Limb (tissue), 2 donors: ENCODE data around the gene GNPTG.

Source experiments
- DNase-seq, 2 donors: peaks; one replicate each; pipeline ENCODE4 v3.0.0-alpha.2; 2016; ENCODE audit errors: extremely low spot score in 2 of 2

The GNPTG gene

DNA sequence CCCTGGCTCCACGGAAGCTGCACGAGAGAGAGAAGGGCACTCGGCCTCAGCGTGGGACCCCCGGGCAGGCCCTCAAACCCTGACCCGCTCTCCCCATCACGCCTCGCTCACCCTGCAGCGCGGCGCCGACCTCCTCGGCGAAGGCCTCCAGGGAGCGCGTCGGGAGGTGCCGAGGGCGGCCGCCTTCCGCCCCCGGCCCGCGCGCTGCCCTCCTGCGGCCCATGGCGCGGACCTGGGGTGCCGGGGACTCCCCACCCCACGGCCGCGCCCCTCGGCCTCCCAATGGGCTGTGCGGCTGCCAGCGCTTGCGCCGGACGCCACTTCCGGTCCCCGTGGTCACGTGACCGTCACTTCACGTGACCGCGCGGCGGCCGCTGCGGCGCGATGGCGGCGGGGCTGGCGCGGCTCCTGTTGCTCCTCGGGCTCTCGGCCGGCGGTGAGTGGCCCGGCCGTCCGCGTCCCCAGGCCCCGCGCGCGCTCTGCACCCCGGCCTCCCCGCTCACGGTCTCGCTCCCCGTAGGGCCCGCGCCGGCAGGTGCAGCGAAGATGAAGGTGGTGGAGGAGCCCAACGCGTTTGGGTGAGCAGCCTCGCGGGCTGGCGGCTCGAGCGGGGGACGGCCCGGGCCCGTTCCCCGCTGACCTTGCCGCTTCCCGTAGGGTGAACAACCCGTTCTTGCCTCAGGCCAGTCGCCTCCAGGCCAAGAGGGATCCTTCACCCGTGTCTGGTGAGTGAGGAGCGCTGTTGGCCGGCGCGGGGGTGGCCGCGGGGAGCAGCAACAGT, at the start of gene GNPTG, which contains the start of gene TSR3:
Gene GNPTG, plus strand, starts transcription at position 350 of the 781 bp plus-strand sequence. Its CDS starts 35 bp downstream, at position 385.
Gene TSR3, minus strand, starts transcription at position 297 of the 781 bp plus-strand sequence. Its CDS starts 74 bp downstream, at position 223.
- peak; percentile 83 to 90 for DNase-seq

GRCh38 chr16:1305823-1306222, 45.9 kb upstream of the GNPTG start:
- no peak for DNase-seq

DNA sequence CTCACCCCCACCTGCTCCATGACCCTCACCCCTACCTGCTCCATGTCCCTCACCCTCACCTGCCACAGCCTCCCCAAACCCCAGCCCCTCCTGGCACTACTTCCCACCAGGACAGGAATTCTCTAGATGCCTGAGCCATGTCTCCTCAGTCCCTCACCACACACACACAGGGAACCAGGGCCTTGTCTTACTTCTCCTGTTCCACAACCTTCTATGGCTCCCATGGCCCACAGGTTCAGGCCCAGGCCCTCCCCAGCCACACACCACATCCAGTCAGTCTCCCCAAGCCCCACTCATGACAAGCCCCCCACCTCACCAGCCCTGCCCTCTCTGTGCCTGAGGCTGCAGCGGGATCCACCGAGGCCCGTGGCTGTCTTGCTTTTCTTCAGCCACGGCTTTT, 45.4 kb upstream of the GNPTG start:
- DNase-seq = no peak

GRCh38 chr16:1308036-1308976, 43.4 kb upstream of the GNPTG start:
- DNase-seq = no peak

GRCh38 chr16:1308977-1309885, 42.5 kb upstream of the GNPTG start, which contains the start of gene UBE2I:
TSS of gene UBE2I (plus strand) at chr16:1309636. CDS start at chr16:1314031, 4,395 bp downstream.
- DNase-seq = peak; percentile 95 to 100

DNA sequence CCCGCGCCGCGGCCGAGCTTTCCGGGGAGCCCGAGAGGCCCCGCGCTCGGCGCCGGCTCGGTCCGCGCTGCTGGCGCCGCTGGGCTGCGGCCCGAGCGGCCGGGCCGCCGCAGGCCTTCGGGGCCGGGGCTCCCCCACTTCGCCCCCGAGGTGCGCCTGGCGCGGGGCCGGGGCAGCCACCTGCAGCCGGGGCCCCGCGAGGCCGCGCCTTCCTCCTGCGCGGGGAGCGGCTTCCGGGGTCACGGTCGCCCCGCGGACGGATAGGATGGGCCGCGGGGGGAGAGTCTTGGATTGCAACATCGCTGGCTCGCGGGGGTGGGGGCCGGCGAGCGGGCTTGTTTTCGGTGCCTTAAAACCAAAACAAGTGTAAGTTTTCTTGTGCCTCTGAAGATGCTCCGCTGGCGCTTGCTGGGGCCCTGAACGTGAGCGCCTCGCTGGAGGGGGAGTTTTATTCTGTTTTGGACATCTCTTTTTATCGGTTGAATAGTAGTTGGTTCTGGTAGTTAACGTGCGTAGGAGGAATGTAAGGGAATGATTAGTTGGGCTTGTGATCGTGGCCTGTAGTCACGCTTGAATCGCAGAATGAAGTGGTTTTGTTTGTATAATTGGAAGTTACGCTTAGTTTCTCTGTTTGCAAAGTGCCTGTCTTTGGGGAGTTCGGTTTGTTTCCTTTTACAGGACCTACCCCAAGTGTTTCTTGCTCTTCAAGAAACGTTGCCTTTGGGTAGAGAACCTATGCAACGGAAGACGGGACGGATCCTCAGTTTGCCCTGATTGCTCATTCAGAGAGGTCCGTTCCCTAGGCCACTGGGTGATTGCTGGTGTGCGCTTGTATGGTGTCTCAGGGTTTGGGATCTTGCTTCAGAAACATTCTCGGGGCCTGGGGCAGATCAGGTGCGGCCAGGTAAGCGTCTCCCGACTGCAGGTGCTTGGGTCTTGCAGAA, 41.6 kb upstream of the GNPTG start:
- DNase-seq = peak in 1 of 2 donors; percentile 46

DNA sequence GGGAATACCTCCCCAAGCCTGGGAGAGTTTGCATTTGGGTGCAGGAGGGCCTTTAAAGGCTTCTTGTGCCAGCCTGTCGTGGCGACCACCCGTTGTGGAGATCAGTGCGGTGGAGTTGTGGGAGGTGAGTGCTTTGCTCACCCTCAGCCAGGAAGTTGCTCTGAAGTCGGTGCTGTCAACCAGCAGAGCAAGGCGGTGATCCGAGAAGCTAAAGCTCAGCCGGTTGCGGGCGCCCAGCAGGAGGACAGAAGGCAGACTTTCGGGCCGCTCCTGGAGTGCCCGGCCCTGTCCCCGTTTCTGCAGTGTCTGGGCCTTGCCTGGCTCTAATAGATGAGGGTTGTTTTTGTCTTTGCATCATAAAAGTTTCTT, 40.9 kb upstream of the GNPTG start:
- no peak for DNase-seq

DNA sequence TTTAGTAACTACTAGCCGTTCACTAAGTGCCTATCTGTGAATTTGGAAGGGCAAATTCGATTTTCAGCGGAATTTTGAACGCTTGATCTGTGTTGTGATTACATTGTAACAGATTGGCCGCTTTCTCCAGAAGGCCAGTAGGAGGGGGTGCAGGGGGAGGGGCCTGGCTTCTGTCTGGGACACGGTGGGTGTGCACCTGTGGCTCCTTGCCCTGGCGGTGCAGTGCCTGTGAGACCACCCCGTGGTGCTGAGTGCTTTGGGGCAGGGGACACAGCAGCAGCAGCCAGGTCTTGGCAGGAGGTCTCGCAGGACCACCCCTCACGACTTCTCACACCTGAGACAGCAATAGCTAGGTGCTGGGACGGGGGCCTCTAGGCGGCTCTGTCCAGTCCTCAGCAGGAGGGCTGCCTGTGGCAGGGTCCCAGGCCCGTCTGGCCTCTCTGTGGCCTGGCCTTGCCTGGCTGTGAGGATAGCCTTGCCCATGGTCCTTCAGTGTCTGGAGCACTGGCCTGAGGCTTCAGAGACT, 40.5 kb upstream of the GNPTG start:
- DNase-seq = no peak

GRCh38 chr16:1311738-1312466, 39.8 kb upstream of the GNPTG start:
- no peak for DNase-seq

- DNase-seq = no peak
Observed at GRCh38 chr16:1312467-1312816, 39.3 kb upstream of the GNPTG start.

DNA sequence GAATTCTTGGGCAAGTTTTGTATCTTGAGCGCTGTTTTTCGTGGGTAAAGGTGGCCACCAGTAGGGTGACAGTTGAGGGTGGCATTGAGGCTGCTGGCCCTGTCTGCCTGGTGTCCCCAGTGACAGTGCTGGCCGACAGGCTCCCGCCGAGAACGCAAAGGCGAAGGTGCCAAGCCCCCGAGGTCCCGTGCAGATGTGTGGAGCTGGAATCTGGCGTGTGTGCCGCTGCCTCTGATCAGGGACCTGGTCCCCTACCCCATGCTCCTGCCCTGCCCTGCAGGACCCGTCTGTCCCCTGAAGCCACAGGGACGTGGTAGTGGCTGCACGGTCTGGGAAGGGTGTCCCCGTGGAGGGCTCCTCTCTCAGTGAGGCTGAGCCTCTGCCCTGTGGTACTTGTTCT, 38.8 kb upstream of the GNPTG start:
- no peak for DNase-seq

DNA sequence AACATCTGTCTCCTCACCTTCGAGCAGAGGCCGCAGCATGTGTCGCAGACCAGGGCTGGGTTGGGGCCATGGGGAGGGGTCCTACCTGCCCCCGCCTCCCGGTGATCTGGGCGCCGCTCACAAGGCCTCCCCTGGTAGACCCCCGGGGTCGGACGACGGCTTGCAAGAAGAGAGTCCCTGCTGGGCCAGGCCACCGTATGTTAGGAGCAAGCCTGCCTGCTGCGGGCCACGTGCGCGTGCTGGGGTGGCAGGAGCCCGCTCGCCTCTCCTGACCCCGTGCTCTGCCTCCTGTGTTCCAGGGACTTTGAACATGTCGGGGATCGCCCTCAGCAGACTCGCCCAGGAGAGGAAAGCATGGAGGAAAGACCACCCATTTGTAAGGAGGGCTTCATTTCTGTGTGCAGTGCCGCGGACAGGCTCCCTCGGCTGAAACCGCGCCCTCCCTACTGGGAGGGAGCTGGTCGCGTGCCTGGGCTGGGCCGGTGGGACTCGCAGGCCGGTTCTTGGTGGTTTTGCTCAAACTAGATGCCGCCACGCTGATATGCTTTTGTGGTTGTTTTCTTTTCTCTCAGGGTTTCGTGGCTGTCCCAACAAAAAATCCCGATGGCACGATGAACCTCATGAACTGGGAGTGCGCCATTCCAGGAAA, 37.9 kb upstream of the GNPTG start:
- DNase-seq = no peak

DNA sequence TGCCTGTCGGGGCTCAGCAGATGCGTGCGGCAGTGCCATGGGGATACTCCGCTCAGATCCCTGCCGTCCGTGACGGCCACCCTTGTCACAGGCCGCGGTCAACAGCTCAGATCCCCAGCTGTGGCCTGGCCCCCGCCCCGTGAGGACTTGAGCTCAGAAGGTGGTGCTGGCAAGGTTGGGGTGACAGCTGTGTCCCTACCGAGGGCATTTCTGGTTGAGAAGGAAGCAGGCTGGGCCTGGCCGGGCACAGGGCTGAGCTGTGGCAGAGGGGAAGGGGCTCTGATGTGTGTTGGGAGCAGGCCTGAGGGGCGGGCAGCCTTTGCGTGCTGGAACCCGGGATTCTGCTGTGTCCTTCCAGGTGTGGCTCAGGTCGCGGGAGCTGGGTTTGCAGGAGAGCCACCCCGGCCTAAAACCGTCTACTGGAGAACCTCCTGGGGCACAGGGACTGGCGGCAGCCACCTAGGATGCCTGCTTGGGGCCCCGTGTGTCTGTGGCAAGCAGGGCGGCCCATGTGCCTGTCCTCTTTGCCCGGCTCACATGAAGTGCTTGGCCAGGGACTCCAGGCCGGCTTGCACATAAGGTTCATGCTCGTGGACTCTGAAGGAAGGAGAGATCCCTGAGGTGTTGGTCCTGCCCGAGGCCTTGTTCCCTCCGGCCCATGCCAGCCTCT, 37.2 kb upstream of the GNPTG start:
- DNase-seq = no peak

- no peak for DNase-seq
Observed at GRCh38 chr16:1315081-1316032, 36.4 kb upstream of the GNPTG start.

- DNase-seq = no peak
Observed at GRCh38 chr16:1316033-1316405, 35.7 kb upstream of the GNPTG start.

DNA sequence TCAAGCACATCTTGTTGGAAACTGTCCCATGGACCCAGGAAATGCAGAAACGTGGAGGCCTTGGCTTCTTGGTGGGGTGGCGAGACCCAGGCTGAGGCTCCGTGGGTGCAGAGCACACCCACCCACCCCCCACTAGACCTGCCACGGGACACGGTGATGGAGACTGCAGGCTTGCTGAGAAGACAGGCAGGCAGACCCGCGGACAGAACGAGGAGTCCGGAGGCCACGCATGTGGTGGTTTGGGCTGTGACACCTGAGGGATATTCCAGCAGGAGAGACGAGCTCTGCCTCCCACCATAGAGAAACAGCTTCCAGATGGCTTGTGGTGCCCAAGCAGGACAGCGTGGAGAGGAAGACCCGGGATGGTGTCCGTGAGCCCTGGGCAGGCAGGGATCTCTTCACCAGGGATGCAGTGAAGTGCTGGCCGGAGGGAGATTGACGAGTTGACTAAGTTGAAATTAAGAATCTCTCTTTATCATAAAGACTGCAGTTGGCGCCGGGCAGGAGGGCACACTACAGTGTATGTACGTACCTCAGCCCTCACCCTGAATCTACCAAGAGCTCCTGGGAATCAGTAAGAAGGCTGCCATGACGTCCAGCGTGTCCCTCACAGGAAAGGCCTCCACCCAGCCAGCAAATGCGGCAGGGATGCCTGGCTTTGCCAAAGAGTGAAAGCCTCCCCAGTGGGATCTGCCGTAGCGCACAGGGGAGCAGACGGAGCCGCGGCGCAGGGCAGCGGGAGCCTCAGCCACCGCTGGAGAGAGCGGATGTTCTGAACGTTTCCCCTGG, 34.1 kb upstream of the GNPTG start:
- no peak for DNase-seq
